Upper lobe of left lung (tissue), 4 donors: ENCODE results near the gene TRIP6.

Experiments used
- EP300 ChIP-seq, 4 donors: sonication (generic); formaldehyde crosslinking; IDR thresholded peaks; one replicate each; pipeline ENCODE4 v1.5.1; 2017; ENCODE audit warnings: antibody characterized with exemption in 4 of 4, control low read depth in 2 of 4
- POLR2A ChIP-seq, 4 donors: fragments of 450-650 bp; IDR thresholded peaks; one replicate each; pipeline ENCODE4 v1.5.1; 2016 to 2017; ENCODE audit warnings: antibody characterized with exemption in 4 of 4, mild to moderate bottlenecking in 2 of 4
- POLR2AphosphoS5 ChIP-seq, 2 donors: sonication (generic); formaldehyde crosslinking; IDR thresholded peaks; one replicate each; pipeline ENCODE4 v1.5.1; 2017; ENCODE audit warnings: antibody characterized with exemption in 2 of 2
- TF ChIP-seq, protein P1 (sequence below), 6 experiments: fragments of 450-650 bp in 4 of 6; fragments of 200-600 bp in 2 of 6; sonication (generic) in 2 of 6; IDR thresholded peaks; one replicate each; pipeline ENCODE4 v1.5.1; 2016 to 2019; ENCODE audit warnings: antibody characterized with exemption in 6 of 6

DNA sequence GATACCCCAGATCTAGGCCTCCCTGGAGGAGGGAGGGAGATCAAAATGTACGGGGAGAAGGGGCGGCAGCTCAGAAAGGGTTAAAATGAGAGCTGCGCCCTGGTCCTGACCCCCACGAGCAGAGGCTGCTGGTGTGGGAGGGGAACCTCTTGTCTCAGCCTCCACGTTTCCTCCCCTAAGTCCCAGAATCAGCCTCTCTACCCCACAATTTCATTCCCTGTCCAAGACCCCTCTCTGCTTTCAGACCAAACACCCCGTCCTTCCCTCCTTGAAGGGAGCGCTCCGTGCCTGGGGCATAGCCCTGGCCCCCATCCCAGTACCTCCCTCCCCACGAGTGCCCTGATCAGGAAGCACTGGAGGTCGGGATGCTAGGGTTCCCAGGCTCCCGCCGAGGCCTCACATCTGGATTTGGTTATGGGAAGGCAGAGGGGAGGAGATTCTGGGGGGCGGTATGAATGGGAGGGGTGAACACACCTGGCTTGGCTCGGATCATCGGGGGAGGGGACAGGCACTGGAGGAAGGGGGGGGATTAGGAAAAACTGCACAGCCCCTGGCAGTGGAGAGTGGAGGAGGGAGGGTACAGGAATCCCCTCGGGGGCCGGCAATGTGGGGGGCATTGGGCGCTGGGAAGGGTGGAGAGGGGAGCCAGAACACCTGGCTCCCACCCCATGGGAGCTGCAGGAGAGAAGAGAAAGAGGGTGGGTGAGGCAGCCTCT is 42.5 kb upstream of the TRIP6 start:
- TF ChIP-seq POLR2A (IDR thresholded peaks at IDR 0.05): no peak
- TF ChIP-seq, protein P1, sequence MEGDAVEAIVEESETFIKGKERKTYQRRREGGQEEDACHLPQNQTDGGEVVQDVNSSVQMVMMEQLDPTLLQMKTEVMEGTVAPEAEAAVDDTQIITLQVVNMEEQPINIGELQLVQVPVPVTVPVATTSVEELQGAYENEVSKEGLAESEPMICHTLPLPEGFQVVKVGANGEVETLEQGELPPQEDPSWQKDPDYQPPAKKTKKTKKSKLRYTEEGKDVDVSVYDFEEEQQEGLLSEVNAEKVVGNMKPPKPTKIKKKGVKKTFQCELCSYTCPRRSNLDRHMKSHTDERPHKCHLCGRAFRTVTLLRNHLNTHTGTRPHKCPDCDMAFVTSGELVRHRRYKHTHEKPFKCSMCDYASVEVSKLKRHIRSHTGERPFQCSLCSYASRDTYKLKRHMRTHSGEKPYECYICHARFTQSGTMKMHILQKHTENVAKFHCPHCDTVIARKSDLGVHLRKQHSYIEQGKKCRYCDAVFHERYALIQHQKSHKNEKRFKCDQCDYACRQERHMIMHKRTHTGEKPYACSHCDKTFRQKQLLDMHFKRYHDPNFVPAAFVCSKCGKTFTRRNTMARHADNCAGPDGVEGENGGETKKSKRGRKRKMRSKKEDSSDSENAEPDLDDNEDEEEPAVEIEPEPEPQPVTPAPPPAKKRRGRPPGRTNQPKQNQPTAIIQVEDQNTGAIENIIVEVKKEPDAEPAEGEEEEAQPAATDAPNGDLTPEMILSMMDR (IDR thresholded peaks at IDR 0.05): no peak
- TF ChIP-seq POLR2AphosphoS5 (IDR thresholded peaks at IDR 0.05): no peak
- no peak for TF ChIP-seq EP300 (IDR thresholded peaks at IDR 0.05)
